HepG2 (cell line): ENCODE measurements around the gene STEAP2. TPM values are rescaled to one million over a fixed set of nuclear protein-coding genes. Genes with fewer than 3 reads are reported as not detected.

ENCODE experiments used
- ELF1 ChIP-seq: sonication (generic); formaldehyde crosslinking; IDR thresholded peaks from 2 replicates; pipeline ENCODE4 v1.4.0; 2020; ENCODE audit warnings: missing genetic modification reagents
- FOXO4 ChIP-seq: sonication (generic); formaldehyde crosslinking; conservative IDR thresholded peaks from 2 replicates; pipeline ENCODE4 v1.8.1; 2023; ENCODE audit warnings: missing genetic modification reagents
- GATAD2A ChIP-seq: IDR thresholded peaks from 2 replicates; pipeline ENCODE4 v1.6.1; 2016
- HNRNPL ChIP-seq: fragments of 200-400 bp; formaldehyde crosslinking; IDR thresholded peaks from 2 replicates; pipeline ENCODE4 v1.6.1; 2017; ENCODE audit warnings: mild to moderate bottlenecking, low read depth, low read length
- IRF1 ChIP-seq: sonication (generic); formaldehyde crosslinking; IDR thresholded peaks from 2 replicates; pipeline ENCODE4 v1.4.0; 2020; ENCODE audit warnings: low read depth, mild to moderate bottlenecking, missing genetic modification reagents
- KMT2A ChIP-seq: sonication (generic); formaldehyde crosslinking; IDR thresholded peaks from 2 replicates; pipeline ENCODE4 v1.4.0; 2020; ENCODE audit warnings: missing genetic modification reagents
- RFXAP ChIP-seq: sonication (generic); formaldehyde crosslinking; IDR thresholded peaks from 2 replicates; pipeline ENCODE4 v1.4.0; 2020; ENCODE audit warnings: missing genetic modification reagents, borderline replicate concordance
- SSRP1 ChIP-seq: IDR thresholded peaks from 2 replicates; pipeline ENCODE4 v1.6.1; 2016; ENCODE audit warnings: control low read depth
- SUZ12 ChIP-seq: fragments of 150-350 bp; IDR thresholded peaks from 2 replicates; pipeline ENCODE4 v1.6.1; 2014; ENCODE audit warnings: low read depth, low read length
- YY1 ChIP-seq: IDR thresholded peaks from 2 replicates; pipeline ENCODE4 v1.6.1; 2011; ENCODE audit warnings: low read length, low read depth, moderate library complexity, mild to moderate bottlenecking; ENCODE audit not compliant: insufficient read depth, insufficient replicate concordance
- ZFP1 ChIP-seq: IDR thresholded peaks from 2 replicates; pipeline ENCODE4 v1.6.1; 2016
- ZGPAT ChIP-seq: IDR thresholded peaks from 2 replicates; pipeline ENCODE4 v1.6.1; 2016; ENCODE audit warnings: mild to moderate bottlenecking
- ZNF225 ChIP-seq: sonication (generic); formaldehyde crosslinking; IDR thresholded peaks from 2 replicates; pipeline ENCODE4 v1.4.0; 2020; ENCODE audit warnings: mild to moderate bottlenecking, missing genetic modification reagents
- ZNF335 ChIP-seq: sonication (generic); formaldehyde crosslinking; IDR thresholded peaks from 2 replicates; pipeline ENCODE4 v1.4.0; 2020; ENCODE audit warnings: missing genetic modification reagents
- ZNF570 ChIP-seq: sonication (generic); formaldehyde crosslinking; IDR thresholded peaks from 2 replicates; pipeline ENCODE4 v1.4.0; 2020; ENCODE audit warnings: mild to moderate bottlenecking, missing genetic modification reagents, borderline replicate concordance
- ZNF674 ChIP-seq: sonication (generic); formaldehyde crosslinking; IDR thresholded peaks from 2 replicates; pipeline ENCODE4 v1.5.0; 2020; ENCODE audit warnings: low read depth, mild to moderate bottlenecking, missing genetic modification reagents
- ZNF761 ChIP-seq: sonication (generic); formaldehyde crosslinking; conservative IDR thresholded peaks from 2 replicates; pipeline ENCODE4 v1.4.0; 2020; ENCODE audit warnings: mild to moderate bottlenecking, missing genetic modification reagents
- polyA plus RNA-seq, 8 experiments: library from polyadenylated mRNA; depleted of rRNA in 3 of 8; stranded (reverse) in 7 of 8; unstranded in 1 of 8; fragments of >200 nt; fragmentation: Illumina TruSeq in 4 of 8; extraction: Trizol in 4 of 8; gene quantifications; 2 replicates each; pipeline versions ENCODE4 v1.2.1 to v1.2.3, GENCODE V29; 2011 to 2016; ENCODE audit warnings: low read depth in 4 of 8, missing spikeins in 1 of 8, mixed read lengths in 1 of 8; ENCODE audit not compliant: insufficient read depth in 1 of 8
- total RNA-seq, 5 experiments: library from RNA; depleted of rRNA; stranded (reverse); fragments of >200 nt; fragmentation: Illumina TruSeq; extraction: Trizol; gene quantifications; 2 replicates each; pipeline ENCODE4 v1.2.3, GENCODE V29; 2016; ENCODE audit warnings: low read depth in 1 of 5
- TF ChIP-seq, protein P1 (sequence below): sonication (generic); formaldehyde crosslinking; IDR thresholded peaks from 2 replicates; pipeline ENCODE4 v1.5.0; 2020; ENCODE audit warnings: missing genetic modification reagents
- TF ChIP-seq, protein P2 (sequence below): sonication (generic); formaldehyde crosslinking; IDR thresholded peaks from 2 replicates; pipeline ENCODE4 v1.9.0; 2022; ENCODE audit warnings: missing genetic modification reagents, mild to moderate bottlenecking, borderline replicate concordance

The STEAP2 gene
- total and polyA plus RNA-seq, 2 of the 13 experiments (the other 11 are each of a cell fraction or from before 2014, with no cell fraction given) = 4.3 to 4.4 TPM

GRCh38 chr7:90244909-90245851 lies 33.6 kb downstream of the STEAP2 start, which contains the start of gene CFAP69 (continued):
- TF ChIP-seq, protein P1, sequence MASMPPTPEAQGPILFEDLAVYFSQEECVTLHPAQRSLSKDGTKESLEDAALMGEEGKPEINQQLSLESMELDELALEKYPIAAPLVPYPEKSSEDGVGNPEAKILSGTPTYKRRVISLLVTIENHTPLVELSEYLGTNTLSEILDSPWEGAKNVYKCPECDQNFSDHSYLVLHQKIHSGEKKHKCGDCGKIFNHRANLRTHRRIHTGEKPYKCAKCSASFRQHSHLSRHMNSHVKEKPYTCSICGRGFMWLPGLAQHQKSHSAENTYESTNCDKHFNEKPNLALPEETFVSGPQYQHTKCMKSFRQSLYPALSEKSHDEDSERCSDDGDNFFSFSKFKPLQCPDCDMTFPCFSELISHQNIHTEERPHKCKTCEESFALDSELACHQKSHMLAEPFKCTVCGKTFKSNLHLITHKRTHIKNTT (CRISPR knock-in tag) = no peak
- TF ChIP-seq FOXO4 (CRISPR knock-in tag) (no peak), ZNF761 (peak; percentile 78), SUZ12 (no peak), KMT2A (CRISPR knock-in tag) (peak; percentile 83), ELF1 (CRISPR knock-in tag) (peak; percentile 50; the same call in 1 of the 2 replicates), HNRNPL (no peak), ZNF335 (CRISPR knock-in tag) (no peak), ZGPAT (CRISPR knock-in tag) (peak; percentile 81), ZNF570 (no peak), ZNF225 (CRISPR knock-in tag) (no peak; the same call in 1 of the 2 replicates), SSRP1 (no peak), YY1 (peak; percentile 67), GATAD2A (peak; percentile 59), ZNF674 (CRISPR knock-in tag) (0 out of 2 replicates have a peak, but pooled peaks have one; percentile 54), IRF1 (CRISPR knock-in tag) (no peak), RFXAP (CRISPR knock-in tag) (no peak; the same call in 1 of the 2 replicates), ZFP1 (CRISPR knock-in tag) (no peak)
- TF ChIP-seq, protein P2, sequence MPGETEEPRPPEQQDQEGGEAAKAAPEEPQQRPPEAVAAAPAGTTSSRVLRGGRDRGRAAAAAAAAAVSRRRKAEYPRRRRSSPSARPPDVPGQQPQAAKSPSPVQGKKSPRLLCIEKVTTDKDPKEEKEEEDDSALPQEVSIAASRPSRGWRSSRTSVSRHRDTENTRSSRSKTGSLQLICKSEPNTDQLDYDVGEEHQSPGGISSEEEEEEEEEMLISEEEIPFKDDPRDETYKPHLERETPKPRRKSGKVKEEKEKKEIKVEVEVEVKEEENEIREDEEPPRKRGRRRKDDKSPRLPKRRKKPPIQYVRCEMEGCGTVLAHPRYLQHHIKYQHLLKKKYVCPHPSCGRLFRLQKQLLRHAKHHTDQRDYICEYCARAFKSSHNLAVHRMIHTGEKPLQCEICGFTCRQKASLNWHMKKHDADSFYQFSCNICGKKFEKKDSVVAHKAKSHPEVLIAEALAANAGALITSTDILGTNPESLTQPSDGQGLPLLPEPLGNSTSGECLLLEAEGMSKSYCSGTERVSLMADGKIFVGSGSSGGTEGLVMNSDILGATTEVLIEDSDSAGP = peak; percentile 84; the same call in 1 of the 2 replicates
